GM18526 (cell line): ENCODE data around the gene MYD88.

Experiments used
- POLR2A ChIP-seq: IDR thresholded peaks from 3 replicates; pipeline ENCODE4 v1.6.1; 2011; ENCODE audit not compliant: insufficient read length; ENCODE audit errors: extremely low read depth

MYD88 gene

DNA sequence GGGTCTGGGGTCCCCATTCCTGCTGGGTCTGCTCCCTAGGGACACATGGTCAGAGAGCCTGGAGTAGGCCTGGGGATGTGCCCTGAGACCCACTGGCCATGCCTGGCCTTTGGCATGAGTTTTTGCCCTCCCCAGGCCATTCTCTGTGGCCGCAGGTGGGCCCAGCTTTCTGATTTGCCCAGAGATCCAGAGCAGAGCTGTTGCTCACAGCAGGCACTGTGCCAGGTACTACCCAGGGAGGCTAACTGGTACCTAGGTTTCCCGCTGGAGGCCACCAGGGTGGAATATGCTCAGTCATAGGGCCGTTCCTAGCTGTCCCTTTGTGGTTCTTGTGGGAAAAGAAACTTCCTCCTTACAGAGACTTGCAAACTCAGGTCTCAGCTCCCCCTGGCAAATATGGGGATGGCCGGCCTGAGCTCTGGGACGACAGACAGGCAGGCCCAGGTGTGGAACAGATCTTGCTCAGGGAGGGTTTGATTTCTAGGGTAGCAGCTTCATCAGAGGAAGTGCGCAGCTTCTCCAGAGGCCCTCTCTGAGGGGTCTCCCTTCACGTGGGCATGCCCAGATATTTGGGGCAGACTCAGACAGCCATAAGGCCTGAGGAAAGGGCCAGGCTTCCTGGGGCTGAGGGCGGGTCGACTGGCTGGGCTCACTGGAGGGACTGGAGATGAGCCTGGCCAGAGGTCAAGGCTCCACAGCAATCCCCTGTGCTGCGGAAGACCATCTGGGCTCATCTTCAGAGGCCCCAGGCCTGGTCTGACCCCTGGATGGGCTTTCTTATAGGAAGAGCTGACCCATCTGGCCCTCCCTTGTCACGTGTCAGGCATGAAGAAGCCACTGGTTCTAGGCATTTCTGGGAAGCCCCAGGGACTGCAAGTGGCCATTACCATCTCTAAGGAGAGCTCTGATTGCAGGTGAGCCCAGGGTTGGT, 29.5 kb upstream of the MYD88 start:
- TF ChIP-seq POLR2A = no peak

DNA sequence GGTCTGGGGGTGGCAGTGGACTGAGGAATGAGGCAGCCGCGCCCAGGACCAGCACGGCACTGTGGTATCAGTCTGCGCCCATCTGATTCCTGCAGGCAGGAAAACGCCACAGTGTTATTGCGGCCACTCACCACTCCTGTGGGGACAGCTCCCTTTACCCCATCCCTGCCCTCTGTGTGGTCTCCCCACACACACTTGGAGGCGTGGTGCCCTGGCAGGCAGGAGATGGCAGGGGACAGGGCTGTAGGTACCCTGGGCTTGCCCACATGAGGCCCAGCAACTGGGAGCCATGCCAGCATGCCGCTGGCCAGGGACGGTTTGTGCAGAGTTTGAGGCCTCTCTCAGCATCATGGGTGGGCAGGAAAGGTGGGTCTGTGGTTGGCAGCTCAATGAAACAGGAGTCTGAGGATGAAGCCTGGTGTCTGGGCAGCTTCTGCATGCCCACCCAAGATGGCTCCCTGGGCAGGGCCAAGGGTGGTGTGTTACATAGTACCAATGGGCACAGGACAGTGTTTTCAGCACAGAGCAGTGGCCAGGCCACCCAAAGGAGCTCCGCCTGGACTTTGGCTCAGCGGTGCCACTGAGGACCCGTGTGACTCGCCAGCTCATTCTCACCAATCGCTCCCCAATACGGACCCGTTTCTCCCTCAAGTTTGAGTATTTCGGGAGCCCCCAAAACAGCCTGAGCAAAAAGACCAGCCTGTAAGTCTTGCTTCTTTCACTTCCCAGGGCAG, 28.7 kb upstream of the MYD88 start:
- no peak for TF ChIP-seq POLR2A

DNA sequence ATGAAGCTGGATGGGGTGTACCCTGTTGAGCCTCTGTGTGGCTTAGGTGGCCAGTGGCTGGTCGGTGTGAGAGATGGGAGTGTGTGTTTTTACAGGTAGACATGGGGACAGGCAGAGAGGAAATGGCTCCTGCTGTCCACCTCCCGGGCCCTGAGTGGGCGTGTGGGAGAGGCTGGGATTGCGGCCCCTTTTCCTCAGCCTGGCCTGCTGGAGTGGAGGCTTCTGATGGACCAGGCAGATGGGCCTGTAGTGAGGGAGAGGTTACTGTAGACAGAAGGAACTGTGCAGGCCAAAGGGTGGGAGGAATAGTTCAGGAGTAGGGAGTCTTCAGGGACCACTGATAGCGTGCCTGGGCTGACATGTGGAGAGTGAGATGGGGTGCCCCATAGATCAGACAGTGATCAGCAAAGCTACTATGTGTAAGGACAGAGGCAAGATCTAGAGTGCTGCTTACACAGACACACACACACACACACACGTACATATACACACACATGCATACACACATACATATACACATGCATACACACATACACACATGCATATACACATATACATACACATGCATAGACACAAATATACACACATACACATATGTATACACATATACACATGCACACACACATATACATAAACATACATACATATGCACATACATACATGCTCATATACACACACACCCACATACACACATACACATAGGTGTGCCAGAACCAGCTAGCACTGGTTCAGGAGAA, 28.0 kb upstream of the MYD88 start:
- TF ChIP-seq POLR2A = no peak

- TF ChIP-seq POLR2A = no peak
These were observed 27.3 kb upstream of the MYD88 start for GRCh38 chr3:38111201-38111600.

DNA sequence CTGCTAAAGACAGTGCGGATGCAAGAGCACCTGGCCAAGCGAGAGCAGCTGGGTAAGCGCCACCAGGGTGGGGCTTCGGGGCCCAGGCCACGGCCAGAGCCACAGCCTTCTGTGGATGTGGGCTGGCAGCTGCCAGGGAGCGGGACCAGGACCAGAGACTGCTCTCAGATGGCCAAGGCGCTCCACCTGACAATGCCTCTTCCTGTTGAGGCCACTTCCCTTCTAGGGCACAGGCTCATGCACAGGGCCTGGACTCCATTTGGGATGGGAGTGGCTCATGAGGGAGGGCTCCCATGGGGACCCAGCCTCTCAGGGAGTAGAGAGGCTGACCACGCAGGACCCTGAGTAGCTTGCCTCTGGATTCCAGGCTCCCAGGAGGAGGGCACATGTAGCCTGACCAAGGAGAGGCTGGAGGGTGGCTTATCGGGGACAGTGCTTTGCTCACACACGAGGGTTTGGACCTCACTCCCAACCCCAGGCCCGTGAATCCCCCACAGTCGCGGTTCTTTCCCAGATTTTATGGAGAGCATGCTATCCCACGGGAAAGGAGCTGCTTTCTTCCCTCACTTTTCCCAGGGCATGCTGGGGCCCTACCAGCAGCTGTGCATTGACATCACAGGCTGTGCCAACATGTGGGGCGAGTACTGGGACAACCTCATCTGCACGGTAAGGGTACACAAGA, 26.6 kb upstream of the MYD88 start:
- TF ChIP-seq POLR2A = no peak

DNA sequence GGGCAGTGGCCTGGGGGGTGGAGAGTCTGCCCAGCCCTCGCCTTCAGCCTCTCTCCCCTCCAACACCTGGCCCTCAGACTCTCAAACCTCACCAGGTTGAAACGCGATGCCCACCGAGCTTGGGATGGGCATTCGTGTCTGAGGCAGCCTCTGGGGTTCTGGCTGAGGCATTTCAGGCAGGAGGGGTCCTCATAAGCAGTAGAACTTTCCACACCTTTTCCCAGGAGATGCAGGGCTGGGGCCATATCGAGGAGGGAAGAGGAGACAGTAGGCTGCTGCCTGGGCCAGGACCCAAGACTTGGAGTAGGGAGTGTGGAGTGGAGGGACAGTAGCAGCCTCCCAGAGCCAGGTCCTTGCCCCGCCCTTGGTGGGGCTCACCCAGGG, 26.1 kb upstream of the MYD88 start:
- TF ChIP-seq POLR2A = no peak

- no peak for TF ChIP-seq POLR2A
These were observed 24.2 kb upstream of the MYD88 start for GRCh38 chr3:38114052-38114874.

- no peak for TF ChIP-seq POLR2A
These were observed 23.4 kb upstream of the MYD88 start for GRCh38 chr3:38114875-38115644.

GRCh38 chr3:38115645-38116427, 22.6 kb upstream of the MYD88 start:
- TF ChIP-seq POLR2A = no peak

DNA sequence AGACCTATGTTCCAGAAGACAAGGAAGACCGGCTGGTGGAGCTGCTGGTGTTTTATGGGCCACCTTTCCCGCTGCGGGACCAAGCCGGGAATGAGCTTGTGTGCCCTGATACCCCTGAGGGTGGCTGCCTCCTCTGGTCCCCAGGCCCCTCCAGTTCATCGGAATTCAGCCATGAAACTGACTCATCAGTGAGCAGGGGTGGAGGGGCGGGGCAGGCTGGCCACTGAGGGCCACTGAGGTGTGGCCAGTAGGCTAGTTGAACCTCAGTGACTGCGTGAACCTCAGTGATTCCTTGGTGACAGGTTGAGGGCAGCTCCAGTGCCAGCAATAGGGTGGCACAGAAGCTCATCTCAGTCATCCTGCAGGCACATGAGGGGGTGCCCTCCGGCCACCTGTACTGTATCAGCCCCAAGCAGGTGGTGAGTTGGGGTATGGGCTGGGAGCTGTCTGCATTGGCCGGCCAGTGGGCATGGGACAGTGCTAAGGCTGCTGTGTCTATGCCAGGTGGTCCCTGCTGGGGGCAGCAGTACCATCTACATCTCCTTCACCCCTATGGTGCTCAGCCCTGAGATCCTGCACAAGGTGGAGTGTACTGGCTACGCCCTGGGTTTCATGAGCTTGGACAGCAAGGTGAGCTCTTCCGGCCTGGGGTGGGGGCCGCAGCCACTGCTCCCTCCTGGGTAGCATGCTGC, 21.8 kb upstream of the MYD88 start:
- TF ChIP-seq POLR2A = no peak

DNA sequence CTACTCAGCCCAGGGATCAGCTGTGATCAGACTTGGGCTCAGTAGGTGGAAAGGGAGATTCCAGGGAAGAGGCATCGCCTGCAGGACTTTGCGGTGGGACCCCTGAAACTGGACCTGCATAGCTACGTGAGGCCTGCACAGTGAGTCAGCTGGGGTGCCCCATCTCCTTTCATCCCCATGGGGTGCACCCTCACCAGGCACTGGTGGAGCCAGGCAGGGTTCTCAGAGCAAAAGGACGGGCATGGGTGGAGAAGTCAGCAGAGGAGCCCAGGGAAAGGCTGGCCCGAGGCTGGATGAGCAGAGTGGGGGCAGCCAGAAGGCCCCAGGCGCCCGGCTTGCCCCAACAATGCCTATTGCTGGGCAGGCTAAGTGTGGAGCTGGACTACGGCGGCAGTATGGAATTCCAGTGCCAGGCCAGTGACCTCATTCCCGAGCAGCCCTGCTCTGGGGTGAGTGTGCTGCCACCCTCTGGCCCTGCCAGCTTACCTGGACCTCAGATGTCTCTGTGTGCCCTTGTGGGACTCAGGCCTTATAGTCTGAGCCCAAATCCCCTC, 21.2 kb upstream of the MYD88 start:
- no peak for TF ChIP-seq POLR2A
